ENCODE data around the gene MAN1C1. TPM values are rescaled to one million over a fixed set of nuclear protein-coding genes. Genes with fewer than 3 reads are reported as not detected.

MAN1C1 gene
- total RNA-seq, 1 experiment from 2014 or later = 1.2 TPM

DNA sequence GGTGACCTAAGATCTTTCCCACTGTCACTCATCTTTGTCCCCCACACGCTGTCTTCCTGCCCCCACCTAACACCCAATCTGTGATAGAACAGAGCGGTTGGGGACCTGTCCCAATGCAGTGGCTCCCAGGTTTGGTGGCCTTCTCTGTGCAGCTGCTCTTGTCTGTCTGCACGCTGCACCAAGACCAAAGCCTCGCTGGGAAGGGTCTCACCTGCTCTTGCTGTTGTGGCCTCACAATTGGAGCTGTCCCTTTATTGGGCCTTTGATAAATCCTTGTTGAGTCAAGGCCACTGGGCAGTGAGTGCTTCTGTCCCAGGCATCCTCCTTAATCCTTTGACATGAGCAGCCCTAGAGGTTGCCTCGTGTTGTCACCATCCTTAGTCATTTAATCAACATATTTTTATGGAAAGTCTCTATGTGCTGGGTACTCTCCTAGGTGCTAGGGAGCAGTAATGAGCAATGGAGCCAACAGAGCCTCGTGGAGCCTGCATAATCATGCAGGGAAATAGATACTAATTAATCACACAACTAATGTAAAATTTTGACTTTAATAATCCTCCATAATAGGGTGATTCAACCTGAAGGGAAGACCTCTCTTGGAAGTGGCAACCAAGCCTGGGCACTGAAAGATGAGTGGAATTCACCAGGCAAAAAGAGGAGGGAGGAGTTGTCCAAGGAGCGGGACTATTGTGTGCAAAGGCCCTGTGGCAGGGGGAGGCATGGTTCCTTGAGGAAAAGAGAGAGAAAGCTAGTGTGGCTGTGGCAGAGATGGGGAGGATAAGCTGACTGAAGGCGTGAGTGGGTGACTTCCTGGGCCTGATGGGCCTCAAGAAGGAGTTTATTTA is 57.6 kb downstream of the MAN1C1 start:
- Histone ChIP-seq H4K20me1 (ENCODE audit: insufficient read depth) (no peaks in the 10 kb centered on the region), H3K9me2 (ENCODE audit: insufficient read depth) (no peaks in the 10 kb centered on the region), H3K27ac (ENCODE audit: low read depth, low read length) (no peak overlapping the region), H3K4me2 (ENCODE audit: low read length) (no peak overlapping the region), H3K27me3 (ENCODE audit: insufficient read depth, low read length) (peaks cover 32% of the 10 kb centered on the region), H3K79me2 (ENCODE audit: insufficient read depth, low read length) (no peaks in the 10 kb centered on the region), H2AFZ (ENCODE audit: low read depth, low read length, poor library complexity, severe bottlenecking) (no peak overlapping the region), H3K4me3 (replicated peaks in 1 of 2; ENCODE audit: low read depth in 1 of 2, low read length in 2 of 2) (no peak overlapping the region), H3K4me1 (ENCODE audit: control insufficient read depth in 1 of 2, insufficient read depth in 2 of 2, low read length in 2 of 2) (peaks cover 0 to 6% of the 10 kb centered on the region in 2 experiments; a peak in 1 of 4 replicates), H3K9me3 (ENCODE audit: control insufficient read depth in 1 of 2, insufficient read depth in 1 of 2, low read depth in 1 of 2, low read length in 2 of 2) (no peaks in the 10 kb centered on the region), H3K36me3 (ENCODE audit: control insufficient read depth in 1 of 2, insufficient read depth in 2 of 2, low read length in 2 of 2) (no peaks in the 10 kb centered on the region), H3K9ac (ENCODE audit: low read length) (no peak overlapping the region)
- DNase-seq (ENCODE audit: low read depth, low spot score) (no peak), ATAC-seq (peak; percentile 60)
- ChIA-PET CTCF (no interaction called here), RAD21 (ENCODE audit: low non-redundant PET in 1 of 2, low total read pairs in 2 of 2, uncharacterized antibody in 2 of 2, unreplicated experiment in 2 of 2) (no interaction called here), POLR2A (no interaction called here)
- TF ChIP-seq SRF (IDR thresholded peaks at IDR 0.05; ENCODE audit: low read depth) (no peak), EGR1 (IDR thresholded peaks at IDR 0.05; ENCODE audit: low read depth) (no peak), ZFX (IDR thresholded peaks at IDR 0.05) (no peak), SP1 (IDR thresholded peaks at IDR 0.05; ENCODE audit: low read depth) (no peak), ELF1 (IDR thresholded peaks at IDR 0.05; ENCODE audit: borderline replicate concordance, low read depth) (no peak), CEBPB (IDR thresholded peaks at IDR 0.05; ENCODE audit: low read depth) (no peak), TCF7L2 (IDR thresholded peaks at IDR 0.05; ENCODE audit: borderline replicate concordance, extremely low read depth, insufficient read depth, insufficient read length) (no peak), POLR2A (IDR thresholded peaks at IDR 0.05; ENCODE audit: borderline replicate concordance, extremely low read depth, insufficient read depth, insufficient read length) (no peak), RAD21 (IDR thresholded peaks at IDR 0.05; ENCODE audit: low read depth) (no peak), JUND (IDR thresholded peaks at IDR 0.05) (no peak), FOSL1 (IDR thresholded peaks at IDR 0.05; ENCODE audit: low read depth) (no peak)
- TF ChIP-seq, protein P1, sequence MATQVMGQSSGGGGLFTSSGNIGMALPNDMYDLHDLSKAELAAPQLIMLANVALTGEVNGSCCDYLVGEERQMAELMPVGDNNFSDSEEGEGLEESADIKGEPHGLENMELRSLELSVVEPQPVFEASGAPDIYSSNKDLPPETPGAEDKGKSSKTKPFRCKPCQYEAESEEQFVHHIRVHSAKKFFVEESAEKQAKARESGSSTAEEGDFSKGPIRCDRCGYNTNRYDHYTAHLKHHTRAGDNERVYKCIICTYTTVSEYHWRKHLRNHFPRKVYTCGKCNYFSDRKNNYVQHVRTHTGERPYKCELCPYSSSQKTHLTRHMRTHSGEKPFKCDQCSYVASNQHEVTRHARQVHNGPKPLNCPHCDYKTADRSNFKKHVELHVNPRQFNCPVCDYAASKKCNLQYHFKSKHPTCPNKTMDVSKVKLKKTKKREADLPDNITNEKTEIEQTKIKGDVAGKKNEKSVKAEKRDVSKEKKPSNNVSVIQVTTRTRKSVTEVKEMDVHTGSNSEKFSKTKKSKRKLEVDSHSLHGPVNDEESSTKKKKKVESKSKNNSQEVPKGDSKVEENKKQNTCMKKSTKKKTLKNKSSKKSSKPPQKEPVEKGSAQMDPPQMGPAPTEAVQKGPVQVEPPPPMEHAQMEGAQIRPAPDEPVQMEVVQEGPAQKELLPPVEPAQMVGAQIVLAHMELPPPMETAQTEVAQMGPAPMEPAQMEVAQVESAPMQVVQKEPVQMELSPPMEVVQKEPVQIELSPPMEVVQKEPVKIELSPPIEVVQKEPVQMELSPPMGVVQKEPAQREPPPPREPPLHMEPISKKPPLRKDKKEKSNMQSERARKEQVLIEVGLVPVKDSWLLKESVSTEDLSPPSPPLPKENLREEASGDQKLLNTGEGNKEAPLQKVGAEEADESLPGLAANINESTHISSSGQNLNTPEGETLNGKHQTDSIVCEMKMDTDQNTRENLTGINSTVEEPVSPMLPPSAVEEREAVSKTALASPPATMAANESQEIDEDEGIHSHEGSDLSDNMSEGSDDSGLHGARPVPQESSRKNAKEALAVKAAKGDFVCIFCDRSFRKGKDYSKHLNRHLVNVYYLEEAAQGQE (IDR thresholded peaks at IDR 0.05; ENCODE audit: low read depth) = no peak
- TF ChIP-seq, protein P2, sequence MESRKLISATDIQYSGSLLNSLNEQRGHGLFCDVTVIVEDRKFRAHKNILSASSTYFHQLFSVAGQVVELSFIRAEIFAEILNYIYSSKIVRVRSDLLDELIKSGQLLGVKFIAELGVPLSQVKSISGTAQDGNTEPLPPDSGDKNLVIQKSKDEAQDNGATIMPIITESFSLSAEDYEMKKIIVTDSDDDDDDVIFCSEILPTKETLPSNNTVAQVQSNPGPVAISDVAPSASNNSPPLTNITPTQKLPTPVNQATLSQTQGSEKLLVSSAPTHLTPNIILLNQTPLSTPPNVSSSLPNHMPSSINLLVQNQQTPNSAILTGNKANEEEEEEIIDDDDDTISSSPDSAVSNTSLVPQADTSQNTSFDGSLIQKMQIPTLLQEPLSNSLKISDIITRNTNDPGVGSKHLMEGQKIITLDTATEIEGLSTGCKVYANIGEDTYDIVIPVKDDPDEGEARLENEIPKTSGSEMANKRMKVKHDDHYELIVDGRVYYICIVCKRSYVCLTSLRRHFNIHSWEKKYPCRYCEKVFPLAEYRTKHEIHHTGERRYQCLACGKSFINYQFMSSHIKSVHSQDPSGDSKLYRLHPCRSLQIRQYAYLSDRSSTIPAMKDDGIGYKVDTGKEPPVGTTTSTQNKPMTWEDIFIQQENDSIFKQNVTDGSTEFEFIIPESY (IDR thresholded peaks at IDR 0.05; ENCODE audit: extremely low read depth, insufficient replicate concordance, low read length) = no peak
- TF ChIP-seq, protein P3, sequence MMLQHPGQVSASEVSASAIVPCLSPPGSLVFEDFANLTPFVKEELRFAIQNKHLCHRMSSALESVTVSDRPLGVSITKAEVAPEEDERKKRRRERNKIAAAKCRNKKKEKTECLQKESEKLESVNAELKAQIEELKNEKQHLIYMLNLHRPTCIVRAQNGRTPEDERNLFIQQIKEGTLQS (IDR thresholded peaks at IDR 0.05) = no peak
- intact Hi-C loops (cut with micrococcal nuclease) = no loop called here
- BruUV-seq (replicated peaks) = no TSS peak

Measured in HCT116 (cell line).